Right renal pelvis (tissue), 4 donors: ENCODE data around the gene NPW. TPM values are rescaled to one million over a fixed set of nuclear protein-coding genes. Genes with fewer than 3 reads are reported as not detected.

Experiments used
- DNase-seq, 4 donors: peaks; one replicate each; pipeline ENCODE4 v3.0.0-alpha.2; 2013; ENCODE audit warnings: low read depth in 4 of 4, low spot score in 3 of 4, missing footprints in 1 of 4
- polyA plus RNA-seq, 4 donors: library from polyadenylated mRNA; unstranded; fragments of 120-200 nt; gene quantifications; one replicate each; pipeline ENCODE4 v1.2.1, GENCODE V29; 2013; ENCODE audit not compliant: insufficient read length in 4 of 4

NPW gene
- polyA plus RNA-seq, 4 donors = 3.8 to 10.3 (median 5.5) TPM

- peak; percentile 78 to 87 (median 83) for DNase-seq
Observed at GRCh38 chr16:1983544-1984346, 35.8 kb upstream of the NPW start, which contains the start of gene GFER. GFER (plus strand) TSS chr16:1984193; CDS start chr16:1984219, 26 bp downstream.

DNA sequence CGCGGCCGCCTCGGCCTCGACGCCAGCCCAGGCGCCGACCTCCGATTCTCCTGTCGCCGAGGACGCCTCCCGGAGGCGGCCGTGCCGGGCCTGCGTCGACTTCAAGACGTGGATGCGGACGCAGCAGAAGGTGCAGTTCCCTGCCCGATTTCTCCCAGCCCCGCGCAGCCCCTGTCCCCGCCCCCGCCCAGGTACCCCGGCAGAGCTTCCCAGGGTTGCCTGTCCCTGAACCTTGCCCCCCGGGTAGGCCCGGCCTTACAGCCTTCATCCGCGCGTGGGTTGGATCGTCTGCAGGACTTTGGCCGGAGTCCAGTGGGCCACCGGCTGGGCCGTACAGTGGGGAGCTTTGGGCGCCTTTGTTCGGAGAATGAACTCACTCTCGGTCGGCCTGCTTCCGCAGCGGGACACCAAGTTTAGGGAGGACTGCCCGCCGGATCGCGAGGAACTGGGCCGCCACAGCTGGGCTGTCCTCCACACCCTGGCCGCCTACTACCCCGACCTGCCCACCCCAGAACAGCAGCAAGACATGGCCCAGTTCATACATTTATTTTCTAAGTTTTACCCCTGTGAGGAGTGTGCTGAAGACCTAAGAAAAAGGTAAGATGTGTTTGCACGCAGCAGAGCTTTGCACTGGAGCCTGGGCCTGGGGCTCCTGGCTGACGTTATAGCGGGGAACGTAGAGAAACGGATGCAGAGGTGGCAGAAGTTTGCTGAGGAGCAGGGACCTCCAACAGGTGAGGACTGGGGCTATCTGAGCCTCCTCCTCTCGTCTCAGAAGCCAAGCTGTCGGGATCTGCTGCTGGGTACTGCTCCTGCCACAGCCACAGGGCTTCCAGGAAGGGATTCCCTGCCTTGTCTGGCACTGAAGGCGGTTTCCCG is 35.0 kb upstream of the NPW start:
- no peak for DNase-seq

GRCh38 chr16:1985466-1986150 is 34.0 kb upstream of the NPW start:
- DNase-seq = no peak

- no peak for DNase-seq
Observed at GRCh38 chr16:1987198-1987597, 32.4 kb upstream of the NPW start.

GRCh38 chr16:1989209-1990100 is 30.1 kb upstream of the NPW start, which contains the start of gene SYNGR3:
SYNGR3 (plus strand) TSS chr16:1989970; CDS start chr16:1990103, 133 bp downstream.
- no peak for DNase-seq

DNA sequence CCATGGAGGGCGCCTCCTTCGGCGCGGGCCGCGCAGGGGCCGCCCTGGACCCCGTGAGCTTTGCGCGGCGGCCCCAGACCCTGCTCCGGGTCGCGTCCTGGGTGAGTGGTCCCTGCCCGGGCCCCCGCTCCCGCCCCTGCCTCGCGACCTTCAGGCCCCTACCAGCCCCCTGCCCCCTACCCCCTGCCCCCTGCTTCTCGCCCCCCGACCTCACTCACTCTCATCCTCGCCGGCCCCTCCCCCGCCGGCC is 29.6 kb upstream of the NPW start:
- no peak for DNase-seq

- no peak for DNase-seq
Observed at GRCh38 chr16:1990351-1991134, 29.0 kb upstream of the NPW start.

DNA sequence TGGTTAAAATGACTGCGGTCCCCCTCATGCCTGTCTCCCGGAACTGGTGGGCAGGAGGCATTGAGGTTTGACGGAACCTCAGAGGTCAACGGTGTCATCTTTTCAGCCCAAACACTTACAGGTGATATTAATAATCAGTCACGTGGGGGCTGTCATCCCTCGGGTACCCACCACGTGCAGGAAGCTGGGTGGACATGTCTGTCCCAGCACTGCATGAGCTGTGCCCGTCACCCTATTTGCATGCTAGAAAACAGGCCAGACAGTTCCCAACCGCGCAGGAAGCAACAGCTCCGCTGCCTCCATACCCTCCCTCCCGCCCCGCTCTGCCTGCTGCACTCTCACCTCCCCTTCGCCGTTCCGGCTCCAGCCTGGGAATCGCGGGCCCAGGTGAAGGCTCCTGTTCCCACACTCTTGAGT is 28.4 kb upstream of the NPW start:
- DNase-seq = no peak

DNA sequence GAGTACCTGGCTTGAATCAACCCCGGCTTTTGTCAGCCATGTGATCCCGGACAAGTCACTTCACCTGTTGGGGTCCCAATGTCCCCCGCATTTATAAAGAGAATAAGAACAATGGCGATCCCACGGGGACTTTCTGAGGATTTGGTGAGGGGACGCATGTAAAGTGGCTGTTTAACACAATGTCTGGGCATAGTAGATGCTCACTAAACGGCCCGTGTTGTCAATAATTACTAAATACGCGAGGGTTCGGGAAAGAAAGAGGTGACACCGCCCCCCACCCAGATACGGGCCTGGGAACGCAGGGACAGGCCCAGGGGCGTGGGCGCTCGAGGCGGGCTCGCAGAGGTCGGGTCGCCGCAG is 28.0 kb upstream of the NPW start:
- DNase-seq = no peak

DNA sequence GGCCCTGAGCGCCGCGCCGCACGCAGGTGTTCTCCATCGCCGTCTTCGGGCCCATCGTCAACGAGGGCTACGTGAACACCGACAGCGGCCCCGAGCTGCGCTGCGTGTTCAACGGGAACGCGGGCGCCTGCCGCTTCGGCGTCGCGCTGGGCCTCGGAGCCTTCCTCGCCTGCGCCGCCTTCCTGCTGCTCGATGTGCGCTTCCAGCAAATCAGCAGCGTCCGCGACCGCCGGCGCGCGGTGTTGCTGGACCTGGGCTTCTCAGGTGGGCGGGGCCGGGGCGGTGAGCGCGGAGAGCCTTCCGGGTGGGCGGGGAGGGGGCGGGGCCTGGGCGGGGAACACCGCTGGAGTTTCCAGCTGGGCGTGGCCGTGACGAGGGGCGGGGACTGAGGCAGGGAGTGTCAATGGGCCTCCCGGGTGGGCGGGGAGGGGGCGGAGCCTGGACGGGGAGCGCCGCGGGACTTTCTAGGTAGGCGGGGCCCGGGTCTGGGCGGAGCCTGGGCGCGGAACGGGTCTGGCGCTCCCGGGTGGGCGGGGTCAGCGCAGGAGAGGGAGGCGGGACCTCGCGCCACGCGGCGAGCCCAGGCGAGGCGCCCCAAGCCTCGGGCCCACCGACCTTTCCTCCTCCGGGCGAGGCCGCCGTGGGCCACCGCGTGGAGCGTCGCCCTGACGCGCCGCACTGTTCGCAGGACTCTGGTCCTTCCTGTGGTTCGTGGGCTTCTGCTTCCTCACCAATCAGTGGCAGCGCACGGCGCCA is 27.5 kb upstream of the NPW start:
- DNase-seq = peak; percentile 75 to 81 (median 79)

GRCh38 chr16:1992704-1993317 is 26.8 kb upstream of the NPW start:
- no peak for DNase-seq

DNA sequence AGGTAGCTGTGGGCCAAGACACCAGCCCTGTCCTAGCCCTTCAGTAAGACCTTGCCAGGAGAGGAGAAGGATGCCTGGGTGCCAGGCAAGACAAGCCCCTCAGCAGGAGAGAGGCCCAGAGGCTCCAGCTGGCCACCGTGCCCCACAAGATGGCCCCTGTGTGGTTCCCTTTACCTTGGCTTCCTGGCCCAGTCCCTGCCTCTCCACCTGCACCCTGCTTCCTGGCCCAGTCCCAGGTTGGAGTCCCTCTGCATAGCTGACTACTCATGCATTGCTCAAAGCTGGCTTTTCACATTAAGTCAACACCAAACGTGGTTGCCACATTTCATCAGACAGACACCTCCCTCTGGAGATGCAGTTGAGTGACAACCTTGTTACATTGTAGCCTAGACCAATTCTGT is 25.9 kb upstream of the NPW start:
- DNase-seq = no peak

DNA sequence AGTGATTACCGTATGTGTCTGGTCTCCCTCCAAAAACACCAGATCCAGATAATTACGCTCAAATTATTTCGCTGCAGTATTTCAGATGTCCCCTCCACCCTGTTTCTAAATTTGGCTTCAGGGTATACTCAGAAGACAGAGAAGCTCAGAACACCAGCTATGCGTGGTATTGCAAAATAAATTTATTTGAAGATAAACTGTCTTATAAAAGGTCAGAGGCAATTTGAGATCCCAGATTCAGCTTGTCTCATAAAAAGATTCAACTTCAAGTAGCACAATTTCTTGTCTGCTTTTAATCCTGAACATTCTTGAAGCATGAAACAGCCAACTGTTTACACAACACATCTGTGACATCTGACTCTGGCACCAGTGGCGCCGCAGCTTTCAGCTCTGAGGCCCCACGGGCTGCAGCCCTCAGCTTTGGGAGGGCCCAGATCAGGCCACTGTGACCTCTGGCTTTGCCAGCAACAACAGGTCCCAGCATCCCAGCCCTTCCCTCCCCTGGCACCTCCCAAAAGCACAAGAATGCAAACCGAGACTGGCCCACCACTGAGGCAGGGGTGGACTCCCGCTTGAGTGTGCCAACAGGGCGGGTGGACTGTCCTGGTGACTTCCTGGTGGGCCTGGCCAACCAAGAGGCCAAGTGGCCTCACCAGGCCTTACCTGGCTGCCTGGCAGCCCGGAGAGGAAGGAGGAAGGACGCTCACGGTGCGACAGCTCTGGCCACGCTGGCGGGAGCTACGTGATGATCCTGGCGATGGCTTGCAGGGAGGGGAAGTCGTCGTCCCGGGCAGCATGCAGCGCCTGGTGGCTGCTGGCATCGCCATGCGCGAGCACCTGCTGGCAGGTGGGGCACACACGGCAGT is 21.9 kb upstream of the NPW start:
- no peak for DNase-seq

DNA sequence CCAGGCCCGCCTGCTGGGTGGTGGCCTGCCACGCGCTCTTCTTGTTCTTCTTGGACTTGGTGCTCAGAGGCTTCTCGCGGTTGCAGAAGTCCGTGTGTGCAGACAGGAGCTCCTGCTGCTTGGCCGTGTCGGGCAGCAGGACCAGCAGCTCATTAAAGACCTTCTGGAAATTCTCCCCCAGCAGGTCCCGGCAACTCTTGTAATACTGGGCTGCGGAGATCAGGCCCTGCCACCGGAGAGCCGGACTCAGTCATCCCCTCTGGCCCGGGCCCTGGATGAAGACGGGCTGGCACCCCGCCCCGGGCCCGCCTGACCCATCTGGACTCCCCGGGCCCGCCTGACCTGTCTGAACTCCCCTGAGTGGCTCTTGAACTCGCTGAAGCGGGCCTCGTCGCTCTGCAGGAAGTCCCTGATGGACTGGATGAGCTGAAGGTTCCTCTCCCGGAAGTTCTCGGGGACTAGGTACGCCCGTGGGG is 21.2 kb upstream of the NPW start:
- DNase-seq = no peak

GRCh38 chr16:1998852-1999801 is 20.5 kb upstream of the NPW start:
- no peak for DNase-seq

GRCh38 chr16:1999866-2000514 is 19.6 kb upstream of the NPW start:
- DNase-seq = no peak
